Liver (tissue), 9 donors: ENCODE results near the gene UBASH3B. TPM values are rescaled to one million over a fixed set of nuclear protein-coding genes. Genes with fewer than 3 reads are reported as not detected.

Experiments used
- DNase-seq: peaks from one replicate; pipeline ENCODE4 v3.0.0-alpha.2; 2017; ENCODE audit warnings: low spot score
- H3K27ac ChIP-seq, 2 donors: one replicate each; pipeline ENCODE4 v1.7.0; 2013; ENCODE audit warnings: inconsistent platforms in 2 of 2, low read length in 2 of 2, control low read depth in 1 of 2, low read depth in 1 of 2, mild to moderate bottlenecking in 1 of 2
- H3K27me3 ChIP-seq, 4 donors: one replicate each; pipeline versions ENCODE4 v1.6.1 to v1.7.0; 2013; ENCODE audit warnings: low read length in 3 of 4, inconsistent platforms in 1 of 4, mild to moderate bottlenecking in 1 of 4, moderate library complexity in 1 of 4; ENCODE audit not compliant: control insufficient read depth in 4 of 4, insufficient read depth in 4 of 4
- H3K36me3 ChIP-seq, 4 donors: one replicate each; pipeline versions ENCODE4 v1.6.1 to v1.7.0; 2013; ENCODE audit warnings: low read length in 3 of 4, mild to moderate bottlenecking in 3 of 4, low read depth in 1 of 4, moderate library complexity in 1 of 4; ENCODE audit not compliant: control insufficient read depth in 4 of 4, insufficient read depth in 3 of 4
- H3K4me1 ChIP-seq, 4 donors: one replicate each; pipeline versions ENCODE4 v1.6.1 to v1.7.0; 2013; ENCODE audit warnings: low read length in 3 of 4, mild to moderate bottlenecking in 3 of 4, moderate library complexity in 1 of 4; ENCODE audit not compliant: control insufficient read depth in 4 of 4, insufficient read depth in 4 of 4
- H3K4me3 ChIP-seq, 3 donors: one replicate each; pipeline versions ENCODE4 v1.6.1 to v1.7.0; 2013; ENCODE audit warnings: low read length in 3 of 3, control low read depth in 1 of 3, low read depth in 1 of 3, mild to moderate bottlenecking in 1 of 3
- H3K9ac ChIP-seq, 2 donors: one replicate each; pipeline ENCODE4 v1.7.0; 2013; ENCODE audit warnings: low read length in 2 of 2, mild to moderate bottlenecking in 2 of 2, moderate library complexity in 2 of 2, control low read depth in 1 of 2, low read depth in 1 of 2
- H3K9me3 ChIP-seq, 4 donors: one replicate each; pipeline versions ENCODE4 v1.6.1 to v1.7.0; 2013; ENCODE audit warnings: low read length in 3 of 4; ENCODE audit not compliant: control insufficient read depth in 4 of 4
- ATF3 ChIP-seq: IDR thresholded peaks from 2 replicates; pipeline ENCODE4 v1.6.1; 2016; ENCODE audit warnings: antibody characterized with exemption
- CTCF ChIP-seq: fragments of 150-350 bp; IDR thresholded peaks from 2 replicates; pipeline ENCODE4 v1.5.1; 2017; ENCODE audit warnings: improper control_type of control experiment, low read depth, low read length; ENCODE audit not compliant: missing input control
- EGR1 ChIP-seq, 2 donors: IDR thresholded peaks; 2 replicates each; pipeline ENCODE4 v1.6.1; 2016 to 2018; ENCODE audit warnings: antibody characterized with exemption in 2 of 2, low read depth in 2 of 2
- FOXA1 ChIP-seq: IDR thresholded peaks from 2 replicates; pipeline ENCODE4 v1.6.1; 2016; ENCODE audit warnings: antibody characterized with exemption
- FOXA2 ChIP-seq: IDR thresholded peaks from 2 replicates; pipeline ENCODE4 v1.6.1; 2016; ENCODE audit warnings: antibody characterized with exemption
- HNF4A ChIP-seq, 2 donors: conservative IDR thresholded peaks; 2 replicates each; pipeline ENCODE4 v1.6.1; 2016; ENCODE audit warnings: antibody characterized with exemption in 2 of 2, mild to moderate bottlenecking in 2 of 2
- HNF4G ChIP-seq: IDR thresholded peaks from 2 replicates; pipeline ENCODE4 v1.6.1; 2016; ENCODE audit warnings: antibody characterized with exemption
- JUND ChIP-seq, 2 donors: IDR thresholded peaks; 2 replicates each; pipeline ENCODE4 v1.6.1; 2016; ENCODE audit warnings: antibody characterized with exemption in 2 of 2
- NR2F2 ChIP-seq: IDR thresholded peaks from 2 replicates; pipeline ENCODE4 v1.6.1; 2016; ENCODE audit warnings: antibody characterized with exemption
- RAD21 ChIP-seq, 2 donors: IDR thresholded peaks; 2 replicates each; pipeline ENCODE4 v1.6.1; 2016; ENCODE audit warnings: antibody characterized with exemption in 2 of 2, mild to moderate bottlenecking in 2 of 2
- REST ChIP-seq: IDR thresholded peaks from 2 replicates; pipeline ENCODE4 v1.6.1; 2016; ENCODE audit warnings: antibody characterized with exemption, mild to moderate bottlenecking
- RXRA ChIP-seq, 2 donors: IDR thresholded peaks; 2 replicates each; pipeline ENCODE4 v1.6.1; 2017 to 2018; ENCODE audit warnings: antibody characterized with exemption in 2 of 2, mild to moderate bottlenecking in 1 of 2
- SP1 ChIP-seq: IDR thresholded peaks from 2 replicates; pipeline ENCODE4 v1.6.1; 2018; ENCODE audit warnings: antibody characterized with exemption, mild to moderate bottlenecking
- TAF1 ChIP-seq: conservative IDR thresholded peaks from 2 replicates; pipeline ENCODE4 v1.6.1; 2016; ENCODE audit warnings: antibody characterized with exemption, mild to moderate bottlenecking
- YY1 ChIP-seq: IDR thresholded peaks from 2 replicates; pipeline ENCODE4 v1.6.1; 2016; ENCODE audit warnings: antibody characterized with exemption, mild to moderate bottlenecking
- WGBS: extraction: QIAGEN DNeasy Blood & Tissue Kit; methylation state at CpG from one replicate; pipeline ENCODE4 v1.1.7; 2013; 5-methylcytosine and 5-hydroxymethylcytosine counted together
- polyA plus RNA-seq, 2 donors: library from polyadenylated mRNA; stranded (reverse) in 1 of 2; unstranded in 1 of 2; fragments of 200-250 nt in 1 of 2; fragments of >200 nt in 1 of 2; fragmentation: Nextera tagmentation in 1 of 2; extraction: Ambion mirVana in 1 of 2; gene quantifications; one replicate each; pipeline versions ENCODE4 v1.2.1 to v1.2.3, GENCODE V29; 2013 to 2015
- total RNA-seq, 2 donors: library from RNA; depleted of rRNA; stranded (reverse); fragments of >200 nt; gene quantifications; one replicate each; pipeline ENCODE4 v1.2.3, GENCODE V29; 2014
- donor health status: healthy.
- donor health status: healthy.
- donor health status: healthy.
- donor health status: healthy.
- donor health status: healthy.

The UBASH3B gene
- total and polyA plus RNA-seq, 4 donors: 0.48 to 5.5 (median 2.5) TPM

GRCh38 chr11:122746050-122746478 is 90.5 kb downstream of the UBASH3B start:
- Histone ChIP-seq H3K36me3 (no peaks in the 10 kb centered on the region), H3K4me1 (peaks cover 0 to 8% (median 0%) of the 10 kb centered on the region in 4 donors), H3K27me3 (no peaks in the 10 kb centered on the region), H3K9me3 (no peaks in the 10 kb centered on the region), H3K27ac (no peak overlapping the region), H3K9ac (no peak overlapping the region), H3K4me3 (no peak overlapping the region)
- TF ChIP-seq EGR1 (IDR thresholded peaks at IDR 0.05; ENCODE audit: low read depth in 2 of 2): no peak
- no peak for TF ChIP-seq FOXA2
- TF ChIP-seq NR2F2: no peak
- TF ChIP-seq TAF1: no peak
- TF ChIP-seq REST: no peak
- TF ChIP-seq SP1: no peak
- TF ChIP-seq RAD21 (IDR thresholded peaks at IDR 0.05): no peak
- DNase-seq: no peak
- WGBS: 73% methylated on average over 13 of the region's 13 CpGs

- no peak overlapping the region for H3K9ac ChIP-seq
- H3K27ac ChIP-seq: no peak overlapping the region
- no peaks in the 10 kb centered on the region for H3K27me3 ChIP-seq
- no peaks in the 10 kb centered on the region for H3K9me3 ChIP-seq
- no peak for DNase-seq
- peaks cover 0 to 8% (median 0%) of the 10 kb centered on the region in 4 donors for H3K4me1 ChIP-seq
- TF ChIP-seq TAF1 (no peak), ATF3 (no peak), NR2F2 (no peak), FOXA2 (no peak), YY1 (no peak), HNF4A (conservative IDR thresholded peaks at IDR 0.05) (no peak), FOXA1 (no peak)
- 53% methylated on average over 8 of the region's 8 CpGs for WGBS
- H3K36me3 ChIP-seq: no peaks in the 10 kb centered on the region
- H3K4me3 ChIP-seq: no peak overlapping the region
Observed at GRCh38 chr11:122746611-122747244, 91.2 kb downstream of the UBASH3B start.

- Histone ChIP-seq H3K27me3 (no peaks in the 10 kb centered on the region), H3K4me1 (peaks cover 0 to 8% (median 0%) of the 10 kb centered on the region in 4 donors), H3K9ac (no peak overlapping the region), H3K27ac (no peak overlapping the region), H3K4me3 (no peak overlapping the region), H3K9me3 (no peaks in the 10 kb centered on the region), H3K36me3 (no peaks in the 10 kb centered on the region)
- WGBS: 48% methylated on average over 5 of the region's 5 CpGs
- DNase-seq: no peak
- TF ChIP-seq ATF3: no peak
- TF ChIP-seq CTCF: no peak
- no peak for TF ChIP-seq HNF4G
- no peak for TF ChIP-seq HNF4A (conservative IDR thresholded peaks at IDR 0.05)
- no peak for TF ChIP-seq FOXA1
- no peak for TF ChIP-seq RXRA (IDR thresholded peaks at IDR 0.05)
- TF ChIP-seq REST: no peak
- TF ChIP-seq NR2F2: no peak
- TF ChIP-seq JUND (IDR thresholded peaks at IDR 0.05): no peak
- no peak for TF ChIP-seq RAD21 (IDR thresholded peaks at IDR 0.05)
- TF ChIP-seq TAF1: no peak
- no peak for TF ChIP-seq SP1
Observed at GRCh38 chr11:122747351-122747781, 91.8 kb downstream of the UBASH3B start.
